Mesenchymal stem cell (in vitro differentiated cells and primary cell): ENCODE measurements around the gene CIB1.
"Not testable (repeated sequence)": the region's sequence is repeated elsewhere in the genome, so short reads cannot be mapped to it uniquely, and the experiment has no call there.

Experiments used
- DNase-seq: peaks from one replicate; pipeline ENCODE4 v3.0.0-alpha.2; 2013
- H2AFZ ChIP-seq: one replicate; pipeline ENCODE4 v1.6.1; 2013; ENCODE audit warnings: low read depth, mild to moderate bottlenecking, control low read depth, inconsistent platforms, low read length, moderate library complexity
- H2AK5ac ChIP-seq: 2 replicates; pipeline ENCODE4 v1.6.1; 2013; ENCODE audit warnings: low read length, moderate library complexity, mild to moderate bottlenecking, inconsistent platforms; ENCODE audit not compliant: severe bottlenecking
- H2BK120ac ChIP-seq: one replicate; pipeline ENCODE4 v1.6.1; 2013; ENCODE audit warnings: low read depth, mild to moderate bottlenecking, inconsistent platforms, low read length, moderate library complexity
- H2BK12ac ChIP-seq, 2 experiments: one replicate each; pipeline ENCODE4 v1.6.1; 2013; ENCODE audit warnings: inconsistent platforms in 2 of 2, low read length in 2 of 2, mild to moderate bottlenecking in 2 of 2, moderate library complexity in 2 of 2, control low read depth in 1 of 2
- H2BK15ac ChIP-seq: one replicate; pipeline ENCODE4 v1.6.1; 2013; ENCODE audit warnings: mild to moderate bottlenecking, low read depth, inconsistent platforms; ENCODE audit not compliant: poor library complexity, severe bottlenecking
- H2BK5ac ChIP-seq: 2 replicates; pipeline ENCODE4 v1.6.1; 2013; ENCODE audit warnings: low read depth, mild to moderate bottlenecking, low read length, control low read depth, inconsistent platforms; ENCODE audit not compliant: poor library complexity, severe bottlenecking
- H3K14ac ChIP-seq, 2 experiments: one replicate each; pipeline ENCODE4 v1.6.1; 2013; ENCODE audit warnings: inconsistent platforms in 2 of 2, low read length in 2 of 2, control low read depth in 1 of 2, mild to moderate bottlenecking in 1 of 2, moderate library complexity in 1 of 2
- H3K18ac ChIP-seq, 2 experiments: one replicate each; pipeline ENCODE4 v1.6.1; 2013; ENCODE audit warnings: inconsistent platforms in 2 of 2, low read length in 2 of 2, control low read depth in 1 of 2, low read depth in 1 of 2, mild to moderate bottlenecking in 1 of 2
- H3K23ac ChIP-seq, 2 experiments: one replicate each; pipeline ENCODE4 v1.6.1; 2013; ENCODE audit warnings: inconsistent platforms in 2 of 2, low read length in 2 of 2, mild to moderate bottlenecking in 2 of 2, moderate library complexity in 2 of 2, control low read depth in 1 of 2
- H3K27ac ChIP-seq: 2 replicates; pipeline ENCODE4 v1.5.1; 2013; ENCODE audit warnings: mild to moderate bottlenecking, moderate library complexity, low read length, control low read depth, inconsistent platforms; ENCODE audit not compliant: poor library complexity, severe bottlenecking
- H3K27me3 ChIP-seq, 2 experiments: 2 replicates each; pipeline versions ENCODE4 v1.6.1 to v1.7.0; 2013; ENCODE audit warnings: low read length in 2 of 2, mild to moderate bottlenecking in 2 of 2, moderate library complexity in 2 of 2, control low read depth in 1 of 2, inconsistent platforms in 1 of 2; ENCODE audit not compliant: control insufficient read depth in 1 of 2, insufficient read depth in 1 of 2
- H3K36me3 ChIP-seq, 2 experiments: 2 replicates each; pipeline versions ENCODE4 v1.6.1 to v1.7.0; 2013; ENCODE audit warnings: low read length in 2 of 2, control low read depth in 1 of 2, inconsistent platforms in 1 of 2, low read depth in 1 of 2, mild to moderate bottlenecking in 1 of 2; ENCODE audit not compliant: insufficient read depth in 2 of 2, control insufficient read depth in 1 of 2
- H3K4ac ChIP-seq, 2 experiments: one replicate each; pipeline ENCODE4 v1.6.1; 2013; ENCODE audit warnings: inconsistent platforms in 2 of 2, low read length in 2 of 2, mild to moderate bottlenecking in 2 of 2, moderate library complexity in 2 of 2, control low read depth in 1 of 2, low read depth in 1 of 2
- H3K4me1 ChIP-seq: 2 replicates; pipeline ENCODE4 v1.6.1; 2013; ENCODE audit warnings: low read depth, low read length, control low read depth; ENCODE audit not compliant: control insufficient read depth, insufficient read depth
- H3K4me2 ChIP-seq: 2 replicates; pipeline ENCODE4 v1.6.1; 2013; ENCODE audit warnings: low read length, mild to moderate bottlenecking, inconsistent platforms; ENCODE audit not compliant: poor library complexity, severe bottlenecking
- H3K4me3 ChIP-seq, 2 experiments: 2 replicates each; pipeline versions ENCODE4 v1.5.1 to v1.7.0; 2013; ENCODE audit warnings: low read length in 2 of 2, mild to moderate bottlenecking in 2 of 2, control low read depth in 1 of 2, low read depth in 1 of 2; ENCODE audit not compliant: insufficient read depth in 1 of 2
- H3K79me1 ChIP-seq: replicated peaks from 2 replicates; pipeline ENCODE4 v1.6.1; 2013; ENCODE audit warnings: mild to moderate bottlenecking, control low read depth, low read length, inconsistent platforms; ENCODE audit not compliant: poor library complexity, severe bottlenecking
- H3K9ac ChIP-seq: 2 replicates; pipeline ENCODE4 v1.7.0; 2013; ENCODE audit warnings: mild to moderate bottlenecking, low read length, moderate library complexity
- H3K9me3 ChIP-seq: 2 replicates; pipeline ENCODE4 v1.7.0; 2013; ENCODE audit warnings: mild to moderate bottlenecking, low read length; ENCODE audit not compliant: control insufficient read depth
- H4K8ac ChIP-seq: one replicate; pipeline ENCODE4 v1.6.1; 2013; ENCODE audit warnings: inconsistent platforms, mild to moderate bottlenecking, low read length, moderate library complexity
- H4K91ac ChIP-seq: one replicate; pipeline ENCODE4 v1.6.1; 2013; ENCODE audit warnings: mild to moderate bottlenecking, low read length, inconsistent platforms
- WGBS: methylation state at CpG from one replicate; pipeline ENCODE4 v1.1.7; 2013; ENCODE audit warnings: mixed read lengths; 5-methylcytosine and 5-hydroxymethylcytosine counted together

The CIB1 gene

DNA sequence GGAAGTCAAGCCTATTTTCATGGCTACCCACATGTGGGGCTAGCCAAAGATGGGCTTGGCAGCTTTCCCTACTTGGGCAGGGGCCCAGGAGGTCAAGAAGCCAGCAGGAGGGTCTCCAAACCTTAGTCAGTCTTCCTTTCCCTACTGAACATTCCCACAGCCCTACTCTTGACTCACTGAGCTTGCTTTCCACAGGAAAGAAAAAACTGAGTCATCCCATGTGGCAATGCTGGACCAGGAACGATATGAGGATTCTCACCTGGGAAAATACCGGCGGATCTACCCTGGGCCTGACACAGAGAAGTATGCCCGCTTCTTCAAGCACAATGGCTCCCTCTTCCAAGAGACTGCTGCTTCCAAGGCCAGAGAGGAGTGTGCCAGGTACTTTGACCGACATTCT is 28.1 kb upstream of the CIB1 start:
- Histone ChIP-seq H3K27ac (no peak overlapping the region), H3K23ac (no peak overlapping the region)

DNA sequence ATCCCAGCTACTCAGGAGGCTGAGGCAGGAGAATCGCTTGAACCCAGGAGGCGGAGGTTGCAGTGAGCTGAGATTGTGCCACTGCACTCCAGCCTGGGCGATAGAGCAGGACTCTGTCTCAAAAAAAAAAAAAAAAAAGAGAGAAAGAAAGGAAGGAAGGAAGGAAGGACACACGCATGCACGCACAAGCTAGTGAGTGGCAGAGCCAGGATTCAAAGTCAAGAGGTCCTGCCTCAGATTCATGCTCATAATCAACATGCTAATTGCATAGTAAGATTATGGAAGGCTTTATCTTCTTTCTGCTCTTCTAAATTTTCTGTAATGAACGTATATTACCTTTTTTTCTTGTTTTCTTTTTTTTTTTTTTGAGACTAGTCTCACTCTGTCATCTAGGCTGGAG is 27.0 kb upstream of the CIB1 start:
- WGBS: 95% methylated on average over 4 of the region's 6 CpGs
- not testable (repeated sequence) for H4K8ac ChIP-seq, H3K4me2 ChIP-seq, H3K18ac ChIP-seq, H3K9ac ChIP-seq, H4K91ac ChIP-seq, H3K9me3 ChIP-seq, H3K23ac ChIP-seq, H2BK12ac ChIP-seq, H2AFZ ChIP-seq, H2BK120ac ChIP-seq, H2BK15ac ChIP-seq, H3K36me3 ChIP-seq, H2BK5ac ChIP-seq, H3K27me3 ChIP-seq, H3K4ac ChIP-seq, H3K79me1 ChIP-seq, H2AK5ac ChIP-seq, DNase-seq, H3K14ac ChIP-seq, H3K4me3 ChIP-seq, H3K27ac ChIP-seq, H3K4me1 ChIP-seq

More for the DNA sequence above, 28.1 kb upstream of the CIB1 start:
- H3K27me3 ChIP-seq: no peaks in the 10 kb centered on the region
- H2AFZ ChIP-seq: no peak overlapping the region
- H3K9me3 ChIP-seq: no peaks in the 10 kb centered on the region
- H2BK5ac ChIP-seq: no peak overlapping the region
- H2BK120ac ChIP-seq: no peak overlapping the region
- no peak overlapping the region for H4K8ac ChIP-seq
- H3K4me2 ChIP-seq: no peak overlapping the region
- no peak overlapping the region for H2BK12ac ChIP-seq
- no peak overlapping the region for H3K14ac ChIP-seq
- H3K18ac ChIP-seq: no peak overlapping the region
- peak; percentile 42 for DNase-seq
- 82% methylated on average over 5 of the region's 5 CpGs for WGBS
- peak overlapping the region; percentile 32 for H3K9ac ChIP-seq
- H2AK5ac ChIP-seq: no peak overlapping the region
- no peaks in the 10 kb centered on the region for H3K4me1 ChIP-seq
- H3K36me3 ChIP-seq: no peaks in the 10 kb centered on the region
- H4K91ac ChIP-seq: no peak overlapping the region
- H3K4ac ChIP-seq: no peak overlapping the region
- peak overlapping the region in 1 of 2 experiments; percentile 23 for H3K4me3 ChIP-seq
- H2BK15ac ChIP-seq: no peak overlapping the region
- peaks cover 7% of the 10 kb centered on the region for H3K79me1 ChIP-seq

DNA sequence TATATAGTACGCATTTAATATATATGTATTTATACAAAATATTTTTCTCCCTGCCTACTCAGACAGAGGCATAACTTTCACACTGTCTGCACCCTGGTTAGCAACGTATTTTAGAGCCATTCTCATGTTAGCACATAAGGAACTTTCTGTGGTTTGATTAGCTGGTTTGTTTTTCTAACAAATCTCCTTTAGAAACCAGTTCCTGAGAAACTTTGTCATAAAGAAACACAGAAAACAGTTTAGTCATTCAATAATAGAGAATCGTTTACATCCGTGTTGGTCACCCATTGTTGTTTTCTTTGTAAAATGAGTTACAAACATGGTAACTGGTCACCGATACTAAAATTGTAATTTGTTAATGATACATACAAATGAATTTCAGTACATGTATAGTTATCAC is 25.8 kb upstream of the CIB1 start:
- no peak overlapping the region for H2BK5ac ChIP-seq
- H3K4me3 ChIP-seq: no peak overlapping the region
- no peak overlapping the region for H3K4me2 ChIP-seq
- H2BK120ac ChIP-seq: no peak overlapping the region
- H3K14ac ChIP-seq: no peak overlapping the region
- no peaks in the 10 kb centered on the region for H3K9me3 ChIP-seq
- no CpG with 5 or more reads among the region's 5 CpGs for WGBS
- no peak overlapping the region for H2BK12ac ChIP-seq
- H2BK15ac ChIP-seq: no peak overlapping the region
- no peak for DNase-seq
- no peaks in the 10 kb centered on the region for H3K36me3 ChIP-seq
- no peak overlapping the region for H3K23ac ChIP-seq
- H3K27ac ChIP-seq: no peak overlapping the region
- H3K27me3 ChIP-seq: peaks cover 3 to 12% of the 10 kb centered on the region in 2 experiments
- H3K79me1 ChIP-seq: peaks cover 5% of the 10 kb centered on the region
- no peak overlapping the region for H4K8ac ChIP-seq
- no peak overlapping the region for H3K4ac ChIP-seq
- H4K91ac ChIP-seq: no peak overlapping the region
- no peak overlapping the region for H3K9ac ChIP-seq
- no peak overlapping the region for H2AFZ ChIP-seq
- no peaks in the 10 kb centered on the region for H3K4me1 ChIP-seq
- no peak overlapping the region for H2AK5ac ChIP-seq
- H3K18ac ChIP-seq: no peak overlapping the region

DNA sequence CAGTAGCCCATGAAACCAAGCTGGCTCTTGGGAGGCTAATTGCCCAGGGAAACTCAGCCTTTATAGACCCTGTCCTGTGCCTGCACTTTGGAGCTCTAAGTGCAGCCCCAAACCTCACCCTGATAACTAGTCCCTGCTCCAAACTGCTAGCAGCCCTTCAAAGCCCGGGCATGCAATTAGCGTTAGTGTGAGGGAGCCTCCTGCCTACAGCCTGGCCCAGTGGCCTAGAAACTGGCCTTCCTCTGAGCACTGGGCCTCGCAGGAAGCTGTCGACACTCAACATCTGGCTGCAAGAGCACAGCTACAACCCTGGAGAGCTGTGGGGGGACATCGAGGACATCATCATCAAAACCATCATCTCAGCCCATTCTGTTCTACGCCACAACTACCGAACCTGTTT is 24.0 kb upstream of the CIB1 start:
- no peak overlapping the region for H2BK15ac ChIP-seq
- H3K14ac ChIP-seq: no peak overlapping the region
- DNase-seq: no peak
- no peak overlapping the region for H2BK12ac ChIP-seq
- WGBS: 84% methylated on average over 6 of the region's 7 CpGs
- H4K8ac ChIP-seq: no peak overlapping the region
- H2AFZ ChIP-seq: no peak overlapping the region
- no peaks in the 10 kb centered on the region for H3K4me1 ChIP-seq
- no peak overlapping the region for H3K4ac ChIP-seq
- no peak overlapping the region for H3K4me2 ChIP-seq
- no peaks in the 10 kb centered on the region for H3K79me1 ChIP-seq
- H3K27ac ChIP-seq: no peak overlapping the region
- H2BK120ac ChIP-seq: no peak overlapping the region
- no peak overlapping the region for H2BK5ac ChIP-seq
- no peaks in the 10 kb centered on the region for H3K9me3 ChIP-seq
- H3K9ac ChIP-seq: no peak overlapping the region
- H3K4me3 ChIP-seq: no peak overlapping the region
- no peaks in the 10 kb centered on the region for H3K36me3 ChIP-seq
- H3K27me3 ChIP-seq: peaks cover 3 to 12% of the 10 kb centered on the region in 2 experiments
- H3K18ac ChIP-seq: no peak overlapping the region
- no peak overlapping the region for H3K23ac ChIP-seq
- H2AK5ac ChIP-seq: no peak overlapping the region
- no peak overlapping the region for H4K91ac ChIP-seq
